Pancreas (tissue), 10 donors: Measurements from ENCODE around the gene ILF3. TPM values are rescaled to one million over a fixed set of nuclear protein-coding genes. Genes with fewer than 3 reads are reported as not detected.

ENCODE experiments used
- ATAC-seq, 4 donors: fragments of 200-7000 bp; cut with Tn5 transposase; one replicate each; pipeline versions ENCODE4 v1.8.0 to v1.9.1; 2020; ENCODE audit warnings: mild to moderate bottlenecking in 4 of 4, moderate library complexity in 4 of 4
- DNase-seq, 6 donors: peaks; one replicate each; pipeline ENCODE4 v3.0.0-alpha.2; 2020
- FAIRE-seq: peaks from 2 replicates; lab custom pipeline; 2012; peaks lifted over from hg19 to GRCh38; lab: Jason Lieb, UNC
- H3K27ac ChIP-seq, 4 donors: fragments of 200-600 bp; sonication (generic); 1 replicate in 3 of 4; 2 replicates in 1 of 4; pipeline versions ENCODE4 v1.5.0 to v1.8.0; 2020
- H3K27me3 ChIP-seq, 4 donors: fragments of 200-600 bp; one replicate each; pipeline ENCODE4 v1.8.0; 2021
- H3K36me3 ChIP-seq, 3 donors: fragments of 200-600 bp; sonication (generic) in 1 of 3; one replicate each; pipeline versions ENCODE4 v1.5.0 to v1.8.0; 2020 to 2021
- H3K4me1 ChIP-seq, 3 donors: fragments of 200-600 bp; one replicate each; pipeline ENCODE4 v1.8.0; 2021
- H3K4me3 ChIP-seq, 4 donors: fragments of 200-600 bp; sonication (generic) in 2 of 4; one replicate each; pipeline versions ENCODE4 v1.5.0 to v1.8.0; 2020 to 2021
- H3K9me3 ChIP-seq, 4 donors: fragments of 200-600 bp; one replicate each; pipeline ENCODE4 v1.8.0; 2021
- CTCF ChIP-seq, 4 donors: fragments of 200-600 bp; sonication (generic) in 3 of 4; IDR thresholded peaks; one replicate each; pipeline versions ENCODE4 v1.5.0 to v1.8.0; 2021; ENCODE audit warnings: antibody characterized with exemption in 4 of 4
- WGBS, 2 donors: extraction: QIAGEN DNeasy Blood & Tissue Kit; methylation state at CpG; one replicate each; pipeline ENCODE4 v1.1.7; 2013; 5-methylcytosine and 5-hydroxymethylcytosine counted together
- intact Hi-C, 3 donors: fragments of 100-400 bp; cut with DNase I; formaldehyde crosslinking; loops; one replicate each; pipeline versions ENCODE4 v1.11.1 to v1.14.2; 2022
- polyA plus RNA-seq, 2 donors: library from polyadenylated mRNA; stranded (reverse); fragments of 200-250 nt; gene quantifications; one replicate each; pipeline ENCODE4 v1.2.3, GENCODE V29; 2013
- total RNA-seq, 6 donors: library from RNA; stranded (reverse); fragmentation: NEBNext Ultra II Directional in 4 of 6; extraction: Animal tissue kit (Norgen Biotek cat#: 25700) in 4 of 6; gene quantifications; one replicate each; pipeline versions ENCODE4 v1.2.1 to v1.2.4, GENCODE V29; 2021 to 2023
- donor health status: healthy with polysubstance abuse.
- donor health status: DM: no; HTN: no; CAD: no; lungs with moderate emphysema.
- donor health status: DM: no; HTN: no; CAD: no.
- donor health status: control.
- donor health status: control.
- donor health status: Bipolar disorder and iron deficiency.
- donor health status: DM: yes; HTN: yes; CAD: no.
- donor health status: DM: no; HTN: no; CAD: no.
- donor health status: DM: no; HTN: no; CAD: no.
- donor health status: DM: yes; HTN: yes; CAD: no.

The ILF3 gene
- total and polyA plus RNA-seq, 8 donors = 70.5 to 129 (median 109) TPM

DNA sequence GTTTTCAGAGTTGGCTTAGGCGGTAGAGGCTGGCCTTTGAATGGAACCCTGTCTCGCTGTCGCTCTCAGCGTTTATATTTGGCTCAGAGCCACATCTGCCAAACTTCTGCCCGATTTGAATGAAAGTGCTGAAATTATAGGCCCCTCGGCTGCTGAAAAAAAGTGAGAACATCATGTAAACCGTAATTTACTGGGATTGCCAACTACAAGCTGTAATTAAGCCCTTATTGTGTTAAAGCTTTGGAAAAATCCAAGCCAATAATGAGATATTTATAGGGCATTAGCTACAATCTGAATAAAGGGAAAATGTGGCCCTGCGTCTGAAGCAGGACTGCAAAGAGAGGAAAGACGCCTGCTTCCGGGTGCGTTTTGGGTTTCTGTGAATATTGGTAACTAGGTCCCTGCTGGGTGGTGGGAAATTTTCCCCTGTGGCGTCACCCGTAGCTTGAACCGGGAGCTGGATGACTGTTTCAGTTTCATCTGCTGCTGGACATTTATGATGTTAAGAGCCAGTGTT is 73.6 kb downstream of the ILF3 start:
- DNase-seq (no peak), ATAC-seq (no peak), FAIRE-seq (no peak)
- Histone ChIP-seq H3K36me3 (no peaks in the 10 kb centered on the region), H3K4me1 (no peaks in the 10 kb centered on the region), H3K4me3 (no peak overlapping the region), H3K9me3 (no peaks in the 10 kb centered on the region), H3K27ac (no peak overlapping the region), H3K27me3 (no peaks in the 10 kb centered on the region)
- intact Hi-C loops = no loop called here
- 83 to 84% methylated on average over 14 of the region's 14 CpGs for WGBS, 2 donors
- no peak for TF ChIP-seq CTCF (IDR thresholded peaks at IDR 0.05)

GRCh38 chr19:10729411-10729810 is 75.3 kb downstream of the ILF3 start:
- Histone ChIP-seq H3K27me3 (no peaks in the 10 kb centered on the region), H3K27ac (peak overlapping the region in 1 of 4 donors; percentile 36), H3K4me1 (no peaks in the 10 kb centered on the region), H3K4me3 (no peak overlapping the region), H3K9me3 (no peaks in the 10 kb centered on the region), H3K36me3 (no peaks in the 10 kb centered on the region)
- DNase-seq = no peak
- TF ChIP-seq CTCF (IDR thresholded peaks at IDR 0.05) = no peak
- WGBS, 2 donors = 93% methylated on average over 14 of the region's 14 CpGs
- FAIRE-seq = no peak
- ATAC-seq = peak in 2 of 4 donors; percentile 6 to 32
- intact Hi-C loops = no loop called here

- no peak for DNase-seq
- no peaks in the 10 kb centered on the region for H3K9me3 ChIP-seq
- TF ChIP-seq CTCF (IDR thresholded peaks at IDR 0.05) = no peak
- FAIRE-seq = no peak
- intact Hi-C loops = no loop called here
- no peaks in the 10 kb centered on the region for H3K4me1 ChIP-seq
- 89% methylated on average over 12 of the region's 12 CpGs for WGBS, 2 donors
- no peaks in the 10 kb centered on the region for H3K36me3 ChIP-seq
- H3K27ac ChIP-seq = peak overlapping the region in 2 of 4 donors; percentile 44 to 64
- peak in 2 of 4 donors; percentile 13 to 19 for ATAC-seq
- H3K27me3 ChIP-seq = no peaks in the 10 kb centered on the region
- H3K4me3 ChIP-seq = no peak overlapping the region
These were observed 76.8 kb downstream of the ILF3 start for GRCh38 chr19:10730932-10731331.

DNA sequence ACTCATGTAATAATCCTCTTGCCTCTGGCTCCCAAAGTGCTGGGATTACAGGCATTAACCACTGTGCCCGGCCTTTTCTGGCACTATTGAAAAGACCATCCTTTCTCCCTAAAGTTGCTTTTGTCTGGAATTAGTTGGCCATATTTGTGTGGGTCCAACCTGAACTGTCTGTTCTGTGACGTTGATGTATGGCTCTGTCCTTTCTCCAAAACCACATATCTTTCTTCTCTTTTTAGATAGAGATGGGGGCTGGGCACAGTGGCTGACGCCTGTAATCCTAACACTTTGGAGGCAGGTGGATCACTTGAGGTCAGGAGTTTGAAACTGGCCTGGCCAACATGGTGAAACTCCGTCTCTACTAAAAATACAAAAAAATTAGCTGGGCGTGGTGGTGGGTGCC is 81.6 kb downstream of the ILF3 start:
- Histone ChIP-seq H3K4me3 (no peak overlapping the region), H3K9me3 (no peaks in the 10 kb centered on the region), H3K4me1 (peaks cover 6 to 9% (median 7%) of the 10 kb centered on the region in 3 donors), H3K36me3 (no peaks in the 10 kb centered on the region), H3K27ac (no peak overlapping the region), H3K27me3 (no peaks in the 10 kb centered on the region)
- no peak for ATAC-seq
- intact Hi-C loops = no loop called here
- 88 to 94% methylated on average over 5 of the region's 5 CpGs for WGBS, 2 donors
- DNase-seq = no peak
- no peak for TF ChIP-seq CTCF (IDR thresholded peaks at IDR 0.05)
- no peak for FAIRE-seq

DNA sequence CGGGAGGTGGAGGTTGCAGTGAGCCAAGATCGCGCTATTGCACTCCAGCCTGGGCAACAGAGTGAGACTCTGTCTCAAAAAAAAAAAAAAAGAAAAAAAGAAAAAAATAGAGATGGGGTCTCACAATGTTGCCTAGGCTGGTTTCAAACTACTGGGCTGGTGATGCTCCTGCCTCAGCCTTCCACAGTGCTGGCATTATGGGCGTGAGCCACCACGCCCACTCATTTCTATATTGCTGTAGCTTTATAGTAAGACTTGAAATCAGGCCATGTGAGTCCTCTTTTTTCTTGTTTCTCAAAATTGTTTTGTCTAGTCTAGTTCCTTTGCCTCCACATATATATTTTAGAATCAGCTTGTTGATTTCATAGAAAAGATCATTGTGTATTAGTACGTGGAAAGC is 82.0 kb downstream of the ILF3 start:
- intact Hi-C loops = no loop called here
- 94 to 95% methylated on average over 6 of the region's 6 CpGs for WGBS, 2 donors
- Histone ChIP-seq H3K27ac (no peak overlapping the region), H3K27me3 (no peaks in the 10 kb centered on the region), H3K9me3 (no peaks in the 10 kb centered on the region), H3K36me3 (no peaks in the 10 kb centered on the region), H3K4me1 (peaks cover 10 to 13% (median 11%) of the 10 kb centered on the region in 3 donors), H3K4me3 (no peak overlapping the region)
- no peak for TF ChIP-seq CTCF (IDR thresholded peaks at IDR 0.05)
- DNase-seq = no peak
- FAIRE-seq = no peak
- ATAC-seq = no peak
